Duodenal mucosa (tissue), 2 donors: ENCODE results near the gene RAB31.

ENCODE experiments used
- H3K27ac ChIP-seq: one replicate; pipeline ENCODE4 v1.7.0; 2013; ENCODE audit warnings: low read depth, low read length
- H3K27me3 ChIP-seq, 2 donors: one replicate each; pipeline ENCODE4 v1.7.0; 2013; ENCODE audit warnings: low read length in 2 of 2, control low read depth in 1 of 2; ENCODE audit not compliant: insufficient read depth in 2 of 2, control insufficient read depth in 1 of 2
- H3K36me3 ChIP-seq, 2 donors: one replicate each; pipeline ENCODE4 v1.7.0; 2013; ENCODE audit warnings: low read length in 2 of 2, control low read depth in 1 of 2; ENCODE audit not compliant: insufficient read depth in 2 of 2, control insufficient read depth in 1 of 2
- H3K4me1 ChIP-seq, 2 donors: one replicate each; pipeline ENCODE4 v1.7.0; 2013; ENCODE audit warnings: low read length in 2 of 2, control low read depth in 1 of 2; ENCODE audit not compliant: insufficient read depth in 2 of 2, control insufficient read depth in 1 of 2
- H3K4me3 ChIP-seq, 2 donors: one replicate each; pipeline ENCODE4 v1.7.0; 2013; ENCODE audit warnings: low read length in 2 of 2, low read depth in 1 of 2
- H3K9ac ChIP-seq, 2 donors: one replicate each; pipeline ENCODE4 v1.7.0; 2013; ENCODE audit warnings: low read length in 2 of 2, low read depth in 1 of 2
- H3K9me3 ChIP-seq, 2 donors: one replicate each; pipeline ENCODE4 v1.7.0; 2013; ENCODE audit warnings: low read length in 2 of 2, control low read depth in 1 of 2; ENCODE audit not compliant: control insufficient read depth in 1 of 2

RAB31 gene

GRCh38 chr18:9712130-9712577, 4.1 kb downstream of the RAB31 start:
- H3K36me3 ChIP-seq: no peaks in the 10 kb centered on the region
- no peaks in the 10 kb centered on the region for H3K9me3 ChIP-seq
- H3K27me3 ChIP-seq: peaks cover 19 to 21% of the 10 kb centered on the region in 2 donors
- peaks cover 15 to 26% of the 10 kb centered on the region in 2 donors for H3K4me1 ChIP-seq
- H3K27ac ChIP-seq: no peak overlapping the region
- no peak overlapping the region for H3K9ac ChIP-seq
- no peak overlapping the region for H3K4me3 ChIP-seq

DNA sequence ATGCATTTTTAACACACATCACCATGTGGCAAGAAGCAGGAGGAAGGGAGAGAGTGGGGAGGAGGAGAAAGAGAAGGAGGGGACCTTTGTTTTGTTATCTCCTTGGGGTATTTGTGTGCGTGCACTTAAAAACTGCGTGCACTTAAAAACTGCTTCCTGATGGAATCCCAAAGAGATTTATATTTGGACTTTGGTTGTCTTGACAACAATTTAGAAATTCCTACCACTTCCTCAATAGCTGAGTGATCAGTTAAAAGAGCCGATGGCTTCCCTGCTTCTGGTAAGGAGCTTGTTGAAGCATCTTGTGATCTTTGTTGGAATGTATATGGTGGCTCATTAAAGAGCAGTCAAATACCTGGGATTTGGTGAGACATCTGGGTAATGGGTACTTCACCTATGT, 4.5 kb downstream of the RAB31 start:
- Histone ChIP-seq H3K9ac (no peak overlapping the region), H3K4me1 (peaks cover 15 to 23% of the 10 kb centered on the region in 2 donors), H3K27ac (no peak overlapping the region), H3K27me3 (peaks cover 19% of the 10 kb centered on the region in 2 donors), H3K36me3 (no peaks in the 10 kb centered on the region), H3K9me3 (no peaks in the 10 kb centered on the region), H3K4me3 (no peak overlapping the region)

DNA sequence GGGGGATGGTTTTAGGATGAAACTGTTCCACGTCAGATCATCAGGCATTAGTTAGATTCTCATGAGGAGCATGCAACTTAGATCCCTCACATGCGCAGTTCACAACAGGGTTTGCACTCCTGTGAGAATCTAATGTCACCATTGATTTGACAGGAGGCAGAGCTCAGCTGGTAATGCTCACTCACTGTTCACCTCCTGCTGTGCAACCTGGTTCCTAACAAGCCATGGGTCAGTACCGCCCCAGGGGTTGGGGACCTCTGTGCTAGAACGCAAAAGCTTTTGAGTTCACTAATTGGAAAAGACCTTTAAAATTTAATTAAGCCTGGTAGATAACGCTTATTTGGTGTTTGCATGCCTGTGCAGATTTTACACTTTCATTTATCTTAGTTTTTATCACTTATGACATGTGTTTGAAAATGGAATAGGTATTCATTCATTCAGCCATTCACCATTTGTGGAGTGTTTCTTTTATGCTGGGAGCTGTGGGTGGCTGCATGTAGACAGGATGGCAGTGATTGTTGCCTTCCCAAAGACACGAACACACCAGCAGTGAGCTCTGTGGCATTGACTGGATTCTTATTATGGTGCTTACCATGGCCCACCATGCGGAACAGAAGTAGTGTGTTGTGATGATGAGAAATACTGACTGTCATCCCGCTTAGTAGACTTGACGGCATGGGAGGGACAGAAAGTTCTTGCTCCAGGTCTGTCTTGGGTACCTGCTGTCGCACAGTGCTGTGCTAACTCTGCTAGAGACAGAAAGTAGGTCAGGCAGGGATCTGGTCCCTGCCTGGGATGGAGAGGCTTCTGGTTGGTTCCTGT, 6.4 kb downstream of the RAB31 start:
- Histone ChIP-seq H3K4me1 (peaks cover 15 to 18% of the 10 kb centered on the region in 2 donors), H3K9ac (no peak overlapping the region), H3K9me3 (no peaks in the 10 kb centered on the region), H3K27me3 (peaks cover 9 to 13% of the 10 kb centered on the region in 2 donors), H3K36me3 (no peaks in the 10 kb centered on the region), H3K4me3 (no peak overlapping the region), H3K27ac (no peak overlapping the region)

- Histone ChIP-seq H3K27me3 (peaks cover 4 to 9% of the 10 kb centered on the region in 2 donors), H3K4me1 (peaks cover 14 to 15% of the 10 kb centered on the region in 2 donors), H3K27ac (no peak overlapping the region), H3K4me3 (no peak overlapping the region), H3K36me3 (no peaks in the 10 kb centered on the region), H3K9me3 (no peaks in the 10 kb centered on the region), H3K9ac (no peak overlapping the region)
Measured at GRCh38 chr18:9715088-9715343, 6.9 kb downstream of the RAB31 start.

DNA sequence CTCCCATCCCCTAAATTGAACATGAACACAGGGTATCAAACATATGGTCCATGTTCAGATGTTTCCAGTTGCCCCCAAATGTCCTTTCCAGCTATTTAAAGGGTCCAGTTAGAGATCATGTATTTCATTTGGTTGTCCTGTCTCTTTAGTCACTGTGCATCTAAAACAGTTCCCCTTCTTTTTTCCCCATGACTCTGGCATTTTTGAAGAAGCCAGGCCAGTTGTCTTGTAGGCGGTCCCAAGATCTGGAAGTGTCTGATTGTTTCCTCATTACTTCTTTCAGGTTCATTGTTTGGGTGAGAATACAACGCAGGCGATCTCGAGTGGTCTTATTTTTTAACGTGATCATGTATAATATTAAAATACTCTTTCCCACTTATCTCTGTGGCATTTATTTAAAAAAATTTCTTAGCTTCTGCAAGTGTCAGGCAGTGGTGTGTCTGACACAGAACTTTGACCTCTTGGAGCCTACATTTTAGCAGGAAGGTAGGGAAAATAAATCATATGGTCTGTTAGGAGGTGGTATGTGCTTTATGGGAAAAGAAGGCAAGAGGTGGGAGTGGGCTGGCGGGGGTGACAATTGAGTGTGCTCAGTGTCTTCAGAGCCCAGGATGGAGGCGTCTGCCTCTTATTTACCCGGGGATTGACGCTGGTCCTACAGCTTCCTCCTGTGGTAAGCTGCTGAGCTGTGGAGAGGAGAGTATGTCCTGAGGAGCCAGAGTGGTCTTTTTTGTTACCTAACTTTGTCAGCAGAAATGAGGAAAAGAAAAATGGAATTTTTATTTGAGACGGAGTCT, 8.1 kb downstream of the RAB31 start:
- Histone ChIP-seq H3K4me3 (no peak overlapping the region), H3K4me1 (peaks cover 10 to 15% of the 10 kb centered on the region in 2 donors), H3K36me3 (no peaks in the 10 kb centered on the region), H3K9me3 (no peaks in the 10 kb centered on the region), H3K27me3 (peaks cover 0 to 6% of the 10 kb centered on the region in 2 donors), H3K9ac (no peak overlapping the region), H3K27ac (no peak overlapping the region)

DNA sequence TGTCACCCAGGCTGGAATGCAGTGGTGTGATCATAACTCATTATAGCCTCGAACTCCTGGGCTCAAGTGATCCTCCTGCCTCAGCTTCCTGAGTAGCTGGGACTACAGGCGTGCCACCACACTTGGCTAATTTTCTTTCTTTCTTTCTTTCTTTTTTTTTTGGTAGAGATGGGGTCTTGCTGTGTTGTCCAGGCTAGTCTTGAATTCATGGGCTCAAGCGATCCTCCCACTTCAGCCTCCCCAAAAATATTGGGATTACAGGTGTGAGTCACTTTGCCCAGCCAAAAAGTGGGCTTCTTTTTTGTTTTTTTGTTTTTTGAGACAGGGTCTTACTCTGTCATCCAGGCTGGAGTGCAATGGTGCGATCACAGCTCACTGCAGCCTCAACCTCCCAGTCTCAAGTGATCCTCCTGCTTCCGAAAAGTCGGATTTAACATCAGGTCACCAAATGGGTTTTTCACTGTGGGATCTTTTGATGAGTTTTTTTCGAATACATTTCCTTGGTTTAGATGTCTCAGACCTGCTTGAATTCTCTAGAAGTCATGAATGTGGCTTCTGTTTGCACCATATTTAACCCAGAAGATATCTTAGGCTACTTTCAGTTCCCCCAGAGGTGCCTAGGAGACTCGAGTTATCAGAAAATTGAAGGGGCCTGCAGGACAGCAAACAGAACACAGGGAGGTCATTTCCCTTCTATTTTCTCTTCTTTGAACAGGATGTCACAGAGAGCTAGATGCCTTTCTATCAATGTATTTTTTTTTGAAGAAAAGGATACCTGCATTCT, 8.9 kb downstream of the RAB31 start:
- Histone ChIP-seq H3K36me3 (no peaks in the 10 kb centered on the region), H3K27me3 (peaks cover 0 to under 1% of the 10 kb centered on the region in 2 donors), H3K9ac (no peak overlapping the region), H3K9me3 (no peaks in the 10 kb centered on the region), H3K4me1 (peaks cover 5 to 10% of the 10 kb centered on the region in 2 donors), H3K27ac (no peak overlapping the region), H3K4me3 (no peak overlapping the region)

GRCh38 chr18:9719421-9719981, 11.4 kb downstream of the RAB31 start:
- Histone ChIP-seq H3K4me1 (no peaks in the 10 kb centered on the region), H3K27ac (no peak overlapping the region), H3K9me3 (no peaks in the 10 kb centered on the region), H3K36me3 (no peaks in the 10 kb centered on the region), H3K4me3 (no peak overlapping the region), H3K27me3 (no peaks in the 10 kb centered on the region), H3K9ac (no peak overlapping the region)

- H3K9me3 ChIP-seq: no peaks in the 10 kb centered on the region
- H3K4me3 ChIP-seq: no peak overlapping the region
- H3K27me3 ChIP-seq: no peaks in the 10 kb centered on the region
- H3K4me1 ChIP-seq: no peaks in the 10 kb centered on the region
- H3K27ac ChIP-seq: no peak overlapping the region
- no peak overlapping the region for H3K9ac ChIP-seq
- no peaks in the 10 kb centered on the region for H3K36me3 ChIP-seq
Measured at GRCh38 chr18:9720327-9720726, 12.2 kb downstream of the RAB31 start.

DNA sequence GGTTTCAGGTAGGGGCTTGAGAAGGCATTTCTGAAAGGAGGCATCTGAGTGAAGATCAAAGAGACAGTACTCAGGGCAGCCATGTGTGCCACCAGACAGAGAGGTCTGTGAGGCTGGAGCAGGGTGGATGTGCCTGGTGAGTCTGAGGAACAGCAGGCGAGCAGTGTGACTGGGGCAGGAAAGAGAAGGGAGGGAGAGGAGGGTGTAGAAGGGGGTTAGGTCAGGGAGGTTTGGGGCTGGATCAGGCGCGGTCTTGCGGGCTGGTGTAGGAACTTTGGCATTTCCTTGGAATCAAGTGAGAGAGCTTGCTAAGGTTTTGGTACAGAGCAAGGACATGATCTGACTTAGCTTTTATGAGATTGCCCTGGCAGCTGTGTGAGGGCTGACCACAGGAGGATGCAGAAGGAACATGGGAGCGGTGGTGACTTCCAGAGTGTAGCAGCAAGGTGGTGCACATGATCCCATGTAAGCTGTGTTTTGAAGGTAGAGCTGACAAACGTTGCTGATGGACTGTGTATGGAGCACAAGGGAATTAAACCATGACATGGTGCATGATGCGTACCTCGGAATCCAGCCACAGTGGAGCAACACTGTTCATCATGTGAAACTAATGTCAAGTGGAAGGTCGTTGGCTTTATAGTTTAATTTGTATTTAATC, 13.9 kb downstream of the RAB31 start:
- Histone ChIP-seq H3K27me3 (no peaks in the 10 kb centered on the region), H3K36me3 (no peaks in the 10 kb centered on the region), H3K9ac (no peak overlapping the region), H3K4me3 (no peak overlapping the region), H3K9me3 (no peaks in the 10 kb centered on the region), H3K27ac (no peak overlapping the region), H3K4me1 (no peaks in the 10 kb centered on the region)
